ENCODE results near the gene GRIK3.

Gene GRIK3

GRCh38 chr1:36843027-36843426 lies 191.3 kb downstream of the GRIK3 start:
- Histone ChIP-seq H3K4me2 (ENCODE audit: low read length, poor library complexity, severe bottlenecking) (no peak overlapping the region), H4K8ac (ENCODE audit: low read length) (no peak overlapping the region), H2BK15ac (ENCODE audit: low read depth, poor library complexity, severe bottlenecking) (no peak overlapping the region), H4K91ac (ENCODE audit: low read length) (no peak overlapping the region), H3K36me3 (ENCODE audit: control insufficient read depth in 1 of 2, insufficient read depth in 2 of 2, low read depth in 1 of 2, low read length in 2 of 2) (no peaks in the 10 kb centered on the region), H2BK120ac (ENCODE audit: low read depth, low read length) (no peak overlapping the region), H3K79me1 (replicated peaks; ENCODE audit: low read length, poor library complexity, severe bottlenecking) (no peaks in the 10 kb centered on the region), H3K27ac (ENCODE audit: low read length, poor library complexity, severe bottlenecking) (no peak overlapping the region), H3K23ac (ENCODE audit: low read length in 2 of 2) (no peak overlapping the region), H2AFZ (ENCODE audit: low read depth, low read length) (no peak overlapping the region), H3K9ac (ENCODE audit: low read length) (no peak overlapping the region), H3K14ac (ENCODE audit: low read length in 2 of 2) (no peak overlapping the region), H3K9me3 (ENCODE audit: control insufficient read depth, low read length) (no peaks in the 10 kb centered on the region), H3K4ac (ENCODE audit: low read depth in 1 of 2, low read length in 2 of 2) (no peak overlapping the region), H2BK5ac (ENCODE audit: low read depth, low read length, poor library complexity, severe bottlenecking) (no peak overlapping the region), H3K4me1 (ENCODE audit: control insufficient read depth, insufficient read depth, low read depth, low read length) (no peaks in the 10 kb centered on the region), H2AK5ac (ENCODE audit: low read length, severe bottlenecking) (no peak overlapping the region), H3K27me3 (ENCODE audit: control insufficient read depth in 1 of 2, insufficient read depth in 1 of 2, low read length in 2 of 2) (peaks cover 0 to 18% of the 10 kb centered on the region in 2 experiments), H3K4me3 (ENCODE audit: insufficient read depth in 1 of 2, low read depth in 1 of 2, low read length in 2 of 2) (no peak overlapping the region), H3K18ac (ENCODE audit: low read depth in 1 of 2, low read length in 2 of 2) (no peak overlapping the region), H2BK12ac (ENCODE audit: low read length in 2 of 2) (no peak overlapping the region)
- no peak for DNase-seq
- WGBS: 89% methylated on average over 11 of the region's 11 CpGs

DNA sequence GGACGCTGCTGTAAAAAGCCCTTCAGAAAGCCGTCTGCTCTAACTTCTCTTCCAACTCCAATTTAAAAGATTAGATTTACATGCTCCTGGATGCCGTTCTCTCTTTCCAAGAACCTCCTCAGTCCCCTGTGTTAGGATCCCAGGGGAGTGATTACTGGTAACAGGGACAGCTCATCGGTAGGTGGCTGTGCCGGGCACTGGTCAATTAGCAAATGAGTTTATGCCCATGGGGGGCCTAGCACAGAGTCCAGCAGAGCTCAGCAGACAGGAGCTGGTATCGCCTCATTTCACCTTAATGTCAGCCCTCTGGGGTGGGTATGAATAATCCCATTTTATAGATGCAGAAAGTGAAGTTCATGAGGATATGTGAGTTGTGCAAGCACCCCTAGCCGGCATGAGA lies 191.9 kb downstream of the GRIK3 start:
- no peak overlapping the region for H2BK12ac ChIP-seq (ENCODE audit: low read length in 2 of 2)
- no peak overlapping the region for H2BK5ac ChIP-seq (ENCODE audit: low read depth, low read length, poor library complexity, severe bottlenecking)
- no peak overlapping the region for H4K8ac ChIP-seq (ENCODE audit: low read length)
- no peak overlapping the region for H4K91ac ChIP-seq (ENCODE audit: low read length)
- H3K27me3 ChIP-seq (ENCODE audit: control insufficient read depth in 1 of 2, insufficient read depth in 1 of 2, low read length in 2 of 2): peaks cover 0 to 14% of the 10 kb centered on the region in 2 experiments
- H3K4me3 ChIP-seq (ENCODE audit: insufficient read depth in 1 of 2, low read depth in 1 of 2, low read length in 2 of 2): no peak overlapping the region
- H3K4ac ChIP-seq (ENCODE audit: low read depth in 1 of 2, low read length in 2 of 2): no peak overlapping the region
- no peak overlapping the region for H2AFZ ChIP-seq (ENCODE audit: low read depth, low read length)
- H3K27ac ChIP-seq (ENCODE audit: low read length, poor library complexity, severe bottlenecking): no peak overlapping the region
- H2BK15ac ChIP-seq (ENCODE audit: low read depth, poor library complexity, severe bottlenecking): no peak overlapping the region
- H2BK120ac ChIP-seq (ENCODE audit: low read depth, low read length): no peak overlapping the region
- no peak overlapping the region for H3K4me2 ChIP-seq (ENCODE audit: low read length, poor library complexity, severe bottlenecking)
- H3K14ac ChIP-seq (ENCODE audit: low read length in 2 of 2): no peak overlapping the region
- DNase-seq: no peak
- H3K4me1 ChIP-seq (ENCODE audit: control insufficient read depth, insufficient read depth, low read depth, low read length): no peaks in the 10 kb centered on the region
- no peak overlapping the region for H3K18ac ChIP-seq (ENCODE audit: low read depth in 1 of 2, low read length in 2 of 2)
- no peak overlapping the region for H2AK5ac ChIP-seq (ENCODE audit: low read length, severe bottlenecking)
- H3K79me1 ChIP-seq (replicated peaks; ENCODE audit: low read length, poor library complexity, severe bottlenecking): no peaks in the 10 kb centered on the region
- H3K9me3 ChIP-seq (ENCODE audit: control insufficient read depth, low read length): no peaks in the 10 kb centered on the region
- H3K36me3 ChIP-seq (ENCODE audit: control insufficient read depth in 1 of 2, insufficient read depth in 2 of 2, low read depth in 1 of 2, low read length in 2 of 2): no peaks in the 10 kb centered on the region
- no peak overlapping the region for H3K23ac ChIP-seq (ENCODE audit: low read length in 2 of 2)
- 64% methylated on average over 7 of the region's 7 CpGs for WGBS
- H3K9ac ChIP-seq (ENCODE audit: low read length): no peak overlapping the region

- no peak overlapping the region for H3K18ac ChIP-seq (ENCODE audit: low read depth in 1 of 2, low read length in 2 of 2)
- H2AFZ ChIP-seq (ENCODE audit: low read depth, low read length): no peak overlapping the region
- H3K36me3 ChIP-seq (ENCODE audit: control insufficient read depth in 1 of 2, insufficient read depth in 2 of 2, low read depth in 1 of 2, low read length in 2 of 2): no peaks in the 10 kb centered on the region
- no peak overlapping the region for H2BK15ac ChIP-seq (ENCODE audit: low read depth, poor library complexity, severe bottlenecking)
- no peaks in the 10 kb centered on the region for H3K79me1 ChIP-seq (replicated peaks; ENCODE audit: low read length, poor library complexity, severe bottlenecking)
- no peak for DNase-seq
- H3K9ac ChIP-seq (ENCODE audit: low read length): no peak overlapping the region
- H3K14ac ChIP-seq (ENCODE audit: low read length in 2 of 2): no peak overlapping the region
- no peaks in the 10 kb centered on the region for H3K4me1 ChIP-seq (ENCODE audit: control insufficient read depth, insufficient read depth, low read depth, low read length)
- H3K4me2 ChIP-seq (ENCODE audit: low read length, poor library complexity, severe bottlenecking): no peak overlapping the region
- no peak overlapping the region for H2BK120ac ChIP-seq (ENCODE audit: low read depth, low read length)
- H2AK5ac ChIP-seq (ENCODE audit: low read length, severe bottlenecking): no peak overlapping the region
- no peak overlapping the region for H4K91ac ChIP-seq (ENCODE audit: low read length)
- H4K8ac ChIP-seq (ENCODE audit: low read length): no peak overlapping the region
- peaks cover 0 to 18% of the 10 kb centered on the region in 2 experiments for H3K27me3 ChIP-seq (ENCODE audit: control insufficient read depth in 1 of 2, insufficient read depth in 1 of 2, low read length in 2 of 2)
- no peaks in the 10 kb centered on the region for H3K9me3 ChIP-seq (ENCODE audit: control insufficient read depth, low read length)
- 48% methylated on average over 2 of the region's 2 CpGs for WGBS
- H2BK12ac ChIP-seq (ENCODE audit: low read length in 2 of 2): no peak overlapping the region
- no peak overlapping the region for H3K23ac ChIP-seq (ENCODE audit: low read length in 2 of 2)
- H2BK5ac ChIP-seq (ENCODE audit: low read depth, low read length, poor library complexity, severe bottlenecking): no peak overlapping the region
- H3K4me3 ChIP-seq (ENCODE audit: insufficient read depth in 1 of 2, low read depth in 1 of 2, low read length in 2 of 2): peak overlapping the region in 1 of 2 experiments; percentile 26
- H3K4ac ChIP-seq (ENCODE audit: low read depth in 1 of 2, low read length in 2 of 2): no peak overlapping the region
- no peak overlapping the region for H3K27ac ChIP-seq (ENCODE audit: low read length, poor library complexity, severe bottlenecking)
Observed at GRCh38 chr1:36839485-36839884, 194.8 kb downstream of the GRIK3 start.

GRCh38 chr1:36838888-36839287 lies 195.4 kb downstream of the GRIK3 start:
- H2BK12ac ChIP-seq (ENCODE audit: low read length in 2 of 2): no peak overlapping the region
- no peak overlapping the region for H2BK15ac ChIP-seq (ENCODE audit: low read depth, poor library complexity, severe bottlenecking)
- no peaks in the 10 kb centered on the region for H3K79me1 ChIP-seq (replicated peaks; ENCODE audit: low read length, poor library complexity, severe bottlenecking)
- H3K14ac ChIP-seq (ENCODE audit: low read length in 2 of 2): no peak overlapping the region
- H4K91ac ChIP-seq (ENCODE audit: low read length): no peak overlapping the region
- H3K4ac ChIP-seq (ENCODE audit: low read depth in 1 of 2, low read length in 2 of 2): no peak overlapping the region
- peaks cover 0 to 19% of the 10 kb centered on the region in 2 experiments for H3K27me3 ChIP-seq (ENCODE audit: control insufficient read depth in 1 of 2, insufficient read depth in 1 of 2, low read length in 2 of 2)
- no peak overlapping the region for H2AFZ ChIP-seq (ENCODE audit: low read depth, low read length)
- no peak overlapping the region for H3K4me2 ChIP-seq (ENCODE audit: low read length, poor library complexity, severe bottlenecking)
- H3K4me3 ChIP-seq (ENCODE audit: insufficient read depth in 1 of 2, low read depth in 1 of 2, low read length in 2 of 2): no peak overlapping the region
- H3K23ac ChIP-seq (ENCODE audit: low read length in 2 of 2): no peak overlapping the region
- H3K4me1 ChIP-seq (ENCODE audit: control insufficient read depth, insufficient read depth, low read depth, low read length): no peaks in the 10 kb centered on the region
- WGBS: 60% methylated on average over 7 of the region's 8 CpGs
- no peak overlapping the region for H2BK5ac ChIP-seq (ENCODE audit: low read depth, low read length, poor library complexity, severe bottlenecking)
- H3K9me3 ChIP-seq (ENCODE audit: control insufficient read depth, low read length): no peaks in the 10 kb centered on the region
- DNase-seq: no peak
- no peak overlapping the region for H3K9ac ChIP-seq (ENCODE audit: low read length)
- no peaks in the 10 kb centered on the region for H3K36me3 ChIP-seq (ENCODE audit: control insufficient read depth in 1 of 2, insufficient read depth in 2 of 2, low read depth in 1 of 2, low read length in 2 of 2)
- no peak overlapping the region for H3K27ac ChIP-seq (ENCODE audit: low read length, poor library complexity, severe bottlenecking)
- no peak overlapping the region for H3K18ac ChIP-seq (ENCODE audit: low read depth in 1 of 2, low read length in 2 of 2)
- H2AK5ac ChIP-seq (ENCODE audit: low read length, severe bottlenecking): no peak overlapping the region
- H4K8ac ChIP-seq (ENCODE audit: low read length): no peak overlapping the region
- H2BK120ac ChIP-seq (ENCODE audit: low read depth, low read length): no peak overlapping the region

Data from mesenchymal stem cell (in vitro differentiated cells and primary cell).